A673 (cell line): Measurements from ENCODE around the gene CDX1. TPM values are rescaled to one million over a fixed set of nuclear protein-coding genes. Genes with fewer than 3 reads are reported as not detected.

Experiments used
- BruUV-seq: library from RNA; stranded (reverse); fragments of 400-500 nt; replicated peaks from 2 replicates; lab custom pipeline; 2021; lab: Mats Ljungman, UMichigan
- CTCF ChIA-PET: fragments of 300-600 bp; sonication (Branson Sonifier 250); formaldehyde crosslinking; loops from one replicate; lab custom pipeline; 2022; ENCODE audit warnings: antibody characterized with exemption; lab: Charles Lee
- POLR2A ChIA-PET: fragments of 300-600 bp; sonication (Branson Sonifier 250); formaldehyde crosslinking; loops from one replicate; lab custom pipeline; 2022; ENCODE audit warnings: antibody characterized with exemption; ENCODE audit not compliant: low non-redundant PET; lab: Charles Lee
- DNase-seq: peaks from one replicate; pipeline ENCODE4 v3.0.0-alpha.2; 2015; ENCODE audit warnings: low spot score
- H3K27ac ChIP-seq: fragments of 200-600 bp; sonication (generic); 2 replicates; pipeline ENCODE4 v1.5.1; 2016; ENCODE audit warnings: mixed run types, low read depth, mild to moderate bottlenecking, mixed read lengths, antibody characterized with exemption, low read length; ENCODE audit not compliant: poor library complexity, severe bottlenecking
- H3K27me3 ChIP-seq: fragments of 200-600 bp; sonication (generic); replicated peaks from 2 replicates; pipeline ENCODE4 v1.6.1; 2017; ENCODE audit warnings: mixed run types, low read depth, mild to moderate bottlenecking, mixed read lengths, antibody characterized with exemption, low read length; ENCODE audit not compliant: insufficient read depth, poor library complexity
- H3K36me3 ChIP-seq: fragments of 200-600 bp; sonication (generic); 2 replicates; pipeline ENCODE4 v1.6.1; 2016; ENCODE audit warnings: mixed run types, mild to moderate bottlenecking, mixed read lengths, antibody characterized with exemption, low read length; ENCODE audit not compliant: insufficient read depth, poor library complexity, severe bottlenecking
- H3K4me1 ChIP-seq: fragments of 200-600 bp; sonication (generic); 2 replicates; pipeline ENCODE4 v1.6.1; 2017; ENCODE audit warnings: mixed run types, mild to moderate bottlenecking, mixed read lengths, antibody characterized with exemption, low read length; ENCODE audit not compliant: insufficient read depth, poor library complexity, severe bottlenecking
- H3K4me3 ChIP-seq: fragments of 200-600 bp; sonication (generic); 2 replicates; pipeline ENCODE4 v1.5.1; 2016; ENCODE audit warnings: low read depth, mixed run types, mild to moderate bottlenecking, mixed read lengths, low read length; ENCODE audit not compliant: poor library complexity, severe bottlenecking
- H3K9me3 ChIP-seq: fragments of 200-600 bp; sonication (generic); 2 replicates; pipeline ENCODE4 v1.6.1; 2016; ENCODE audit warnings: mixed run types, low read depth, mild to moderate bottlenecking, mixed read lengths, antibody characterized with exemption, low read length; ENCODE audit not compliant: poor library complexity, severe bottlenecking
- CTCF ChIP-seq: fragments of 300-800, 200-600 bp; sonication (generic); conservative IDR thresholded peaks from 2 replicates; pipeline ENCODE4 v1.5.1; 2017; ENCODE audit warnings: low read depth, mild to moderate bottlenecking, antibody characterized with exemption, low read length, moderate library complexity, mixed read lengths
- EZH2 ChIP-seq: fragments of 200-600 bp; sonication (generic); IDR thresholded peaks from 2 replicates; pipeline ENCODE4 v1.6.1; 2017; ENCODE audit warnings: borderline replicate concordance, low read depth, mild to moderate bottlenecking, mixed read lengths, antibody characterized with exemption, low read length; ENCODE audit not compliant: poor library complexity, severe bottlenecking
- intact Hi-C: fragments of 100-400 bp; cut with micrococcal nuclease; formaldehyde crosslinking; loops from one replicate; pipeline ENCODE4 v1.10.0; 2022; ENCODE audit not compliant: unreplicated experiment
- total RNA-seq: library from RNA; stranded (reverse); gene quantifications from 2 replicates; pipeline ENCODE4 v1.2.3, GENCODE V29; 2021

Gene CDX1
- total RNA-seq, 1 experiment from 2014 or later = not detected

- Histone ChIP-seq H3K4me1 (no peaks in the 10 kb centered on the region), H3K27me3 (no peaks in the 10 kb centered on the region), H3K4me3 (no peak overlapping the region), H3K9me3 (no peaks in the 10 kb centered on the region), H3K27ac (no peak overlapping the region), H3K36me3 (no peaks in the 10 kb centered on the region)
- ChIA-PET CTCF (no interaction called here), POLR2A (no interaction called here)
- intact Hi-C loops = no loop called here
- TF ChIP-seq CTCF = no peak
- TF ChIP-seq EZH2 = no peak
- no peak for DNase-seq
- no TSS peak for BruUV-seq
Observed at GRCh38 chr5:150221471-150221870, 54.9 kb downstream of the CDX1 start.

GRCh38 chr5:150222906-150223305 is 56.3 kb downstream of the CDX1 start:
- Histone ChIP-seq H3K36me3 (no peaks in the 10 kb centered on the region), H3K27me3 (no peaks in the 10 kb centered on the region), H3K27ac (no peak overlapping the region), H3K9me3 (no peaks in the 10 kb centered on the region), H3K4me3 (no peak overlapping the region), H3K4me1 (no peaks in the 10 kb centered on the region)
- ChIA-PET CTCF (no interaction called here), POLR2A (no interaction called here)
- no TSS peak for BruUV-seq
- no peak for DNase-seq
- intact Hi-C loops = no loop called here
- no peak for TF ChIP-seq CTCF
- TF ChIP-seq EZH2 = no peak

GRCh38 chr5:150223474-150223873 is 56.9 kb downstream of the CDX1 start:
- intact Hi-C loops = no loop called here
- Histone ChIP-seq H3K4me3 (no peak overlapping the region), H3K36me3 (no peaks in the 10 kb centered on the region), H3K9me3 (no peaks in the 10 kb centered on the region), H3K4me1 (no peaks in the 10 kb centered on the region), H3K27ac (no peak overlapping the region), H3K27me3 (no peaks in the 10 kb centered on the region)
- TF ChIP-seq CTCF (no peak), EZH2 (no peak)
- POLR2A ChIA-PET = no interaction called here
- CTCF ChIA-PET = no interaction called here
- no TSS peak for BruUV-seq
- no peak for DNase-seq
